ENCODE results near the gene OMA1. TPM values are rescaled to one million over a fixed set of nuclear protein-coding genes. Genes with fewer than 3 reads are reported as not detected.

The OMA1 gene
- total and polyA plus RNA-seq, 2 donors from 2014 or later: 24.8 to 42.6 TPM

DNA sequence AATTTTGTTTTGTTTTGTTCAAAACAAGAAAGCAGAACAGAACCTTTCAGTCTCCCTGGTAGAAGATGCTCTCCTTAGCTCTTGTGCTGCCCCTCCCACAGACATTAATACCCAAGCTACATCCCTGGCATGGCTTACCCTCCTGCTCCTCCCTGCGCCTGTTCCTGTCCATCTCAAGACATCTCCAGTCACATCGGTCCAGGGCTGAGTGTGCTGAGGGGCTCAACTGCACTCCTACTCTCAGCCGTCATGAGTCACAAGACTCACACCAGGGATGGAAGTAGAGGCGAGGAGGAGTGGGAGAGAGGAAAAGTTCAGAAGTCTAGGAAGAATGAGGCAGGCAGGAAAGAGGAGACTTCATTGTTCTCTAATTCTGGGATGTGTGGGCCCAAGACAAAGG, 39.7 kb upstream of the OMA1 start:
- Histone ChIP-seq H3K4me3 (ENCODE audit: low read length in 3 of 3) (no peak overlapping the region), H3K27ac (ENCODE audit: low read depth in 2 of 2, low read length in 2 of 2) (no peak overlapping the region), H3K9ac (ENCODE audit: low read length in 3 of 3) (no peak overlapping the region), H3K27me3 (ENCODE audit: control insufficient read depth, insufficient read depth, low read length) (no peaks in the 10 kb centered on the region), H3K36me3 (ENCODE audit: control insufficient read depth in 2 of 3, insufficient read depth in 3 of 3, low read length in 3 of 3) (no peaks in the 10 kb centered on the region), H3K4me1 (ENCODE audit: control insufficient read depth in 2 of 3, insufficient read depth in 2 of 3, low read depth in 1 of 3, low read length in 3 of 3) (peaks cover 0 to 2% (median 0%) of the 10 kb centered on the region in 3 donors), H3K9me3 (ENCODE audit: control insufficient read depth in 2 of 3, insufficient read depth in 1 of 3, low read length in 3 of 3) (no peaks in the 10 kb centered on the region)
- no peak for FAIRE-seq
- no peak for DNase-seq
- TF ChIP-seq CTCF (IDR thresholded peaks at IDR 0.05; ENCODE audit: borderline replicate concordance, extremely low read depth, insufficient read depth): no peak
- intact Hi-C loops (cut with DNase I): no loop called here

DNA sequence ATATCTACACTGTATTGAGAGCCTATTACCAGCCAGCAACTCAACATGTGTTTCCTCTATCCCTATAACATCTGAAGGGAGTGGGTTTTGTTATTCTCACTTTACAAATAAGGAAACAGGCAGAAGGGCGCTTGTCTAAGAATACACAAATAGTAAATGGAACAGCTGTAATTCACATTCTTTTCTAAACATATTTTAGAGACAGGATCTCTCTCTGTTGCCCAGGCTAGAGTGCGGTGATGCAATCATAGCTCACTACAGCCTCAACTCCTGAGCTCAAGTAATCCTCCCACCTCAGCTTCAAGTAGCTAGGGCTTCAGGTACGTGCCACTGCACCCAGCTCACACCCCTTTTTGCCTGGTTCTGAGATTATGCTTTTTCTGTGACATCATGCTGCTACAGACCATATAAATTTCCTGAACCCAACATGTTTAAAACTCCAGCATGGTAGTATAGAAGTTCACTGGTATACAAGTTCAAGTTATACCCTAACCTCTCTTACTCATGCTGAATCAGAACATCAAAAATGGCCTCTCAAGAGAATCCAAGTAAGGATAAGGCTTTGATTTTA, 39.1 kb upstream of the OMA1 start:
- FAIRE-seq (no peak), DNase-seq (no peak)
- Histone ChIP-seq H3K27ac (ENCODE audit: low read depth in 2 of 2, low read length in 2 of 2) (no peak overlapping the region), H3K36me3 (ENCODE audit: control insufficient read depth in 2 of 3, insufficient read depth in 3 of 3, low read length in 3 of 3) (no peaks in the 10 kb centered on the region), H3K9ac (ENCODE audit: low read length in 3 of 3) (no peak overlapping the region), H3K4me1 (ENCODE audit: control insufficient read depth in 2 of 3, insufficient read depth in 2 of 3, low read depth in 1 of 3, low read length in 3 of 3) (peaks cover 0 to 2% (median 0%) of the 10 kb centered on the region in 3 donors), H3K4me3 (ENCODE audit: low read length in 3 of 3) (no peak overlapping the region), H3K9me3 (ENCODE audit: control insufficient read depth in 2 of 3, insufficient read depth in 1 of 3, low read length in 3 of 3) (no peaks in the 10 kb centered on the region), H3K27me3 (ENCODE audit: control insufficient read depth, insufficient read depth, low read length) (no peaks in the 10 kb centered on the region)
- TF ChIP-seq CTCF (IDR thresholded peaks at IDR 0.05; ENCODE audit: borderline replicate concordance, extremely low read depth, insufficient read depth): no peak
- intact Hi-C loops (cut with DNase I): no loop called here

DNA sequence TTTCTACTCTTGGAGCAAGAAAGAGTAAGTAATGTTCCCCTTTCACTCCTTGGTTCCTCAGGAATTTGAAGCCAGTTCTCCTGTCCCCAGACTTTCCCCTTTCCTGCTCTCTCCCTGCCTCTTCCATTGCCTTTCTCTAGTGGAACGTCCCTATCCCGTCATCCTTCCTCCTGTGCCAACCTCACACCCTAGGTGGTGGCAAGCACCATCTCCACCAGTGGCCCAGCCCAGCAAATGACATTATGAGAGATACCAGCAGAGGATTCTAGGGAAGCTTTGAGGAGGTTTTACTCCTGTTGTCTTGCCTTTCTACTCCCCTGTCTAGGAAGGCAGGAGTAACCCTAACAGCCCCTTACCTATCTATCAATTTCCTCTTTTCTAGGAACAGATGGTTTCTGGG, 38.6 kb upstream of the OMA1 start:
- H3K9ac ChIP-seq (ENCODE audit: low read length in 3 of 3): no peak overlapping the region
- H3K36me3 ChIP-seq (ENCODE audit: control insufficient read depth in 2 of 3, insufficient read depth in 3 of 3, low read length in 3 of 3): no peaks in the 10 kb centered on the region
- H3K4me1 ChIP-seq (ENCODE audit: control insufficient read depth in 2 of 3, insufficient read depth in 2 of 3, low read depth in 1 of 3, low read length in 3 of 3): peaks cover 0 to 2% (median 0%) of the 10 kb centered on the region in 3 donors
- H3K27me3 ChIP-seq (ENCODE audit: control insufficient read depth, insufficient read depth, low read length): no peaks in the 10 kb centered on the region
- intact Hi-C loops (cut with DNase I): no loop called here
- no peak overlapping the region for H3K4me3 ChIP-seq (ENCODE audit: low read length in 3 of 3)
- no peak overlapping the region for H3K27ac ChIP-seq (ENCODE audit: low read depth in 2 of 2, low read length in 2 of 2)
- FAIRE-seq: no peak
- no peaks in the 10 kb centered on the region for H3K9me3 ChIP-seq (ENCODE audit: control insufficient read depth in 2 of 3, insufficient read depth in 1 of 3, low read length in 3 of 3)
- no peak for DNase-seq
- TF ChIP-seq CTCF (IDR thresholded peaks at IDR 0.05; ENCODE audit: borderline replicate concordance, extremely low read depth, insufficient read depth): no peak

All from kidney (tissue), 14 donors.